NCI-H69 (cell line): Measurements from ENCODE around the gene RGS9.
A peak's percentile ranks its signal among the peaks of the same experiment; 100 is the strongest.
"Not testable (repeated sequence)": the region's sequence is repeated elsewhere in the genome, so short reads cannot be mapped to it uniquely, and the experiment has no call there.

Experiments used
- DNase-seq: peaks from one replicate; lab custom pipeline; 2025; lab: John Stamatoyannopoulos, UW

RGS9 gene

DNA sequence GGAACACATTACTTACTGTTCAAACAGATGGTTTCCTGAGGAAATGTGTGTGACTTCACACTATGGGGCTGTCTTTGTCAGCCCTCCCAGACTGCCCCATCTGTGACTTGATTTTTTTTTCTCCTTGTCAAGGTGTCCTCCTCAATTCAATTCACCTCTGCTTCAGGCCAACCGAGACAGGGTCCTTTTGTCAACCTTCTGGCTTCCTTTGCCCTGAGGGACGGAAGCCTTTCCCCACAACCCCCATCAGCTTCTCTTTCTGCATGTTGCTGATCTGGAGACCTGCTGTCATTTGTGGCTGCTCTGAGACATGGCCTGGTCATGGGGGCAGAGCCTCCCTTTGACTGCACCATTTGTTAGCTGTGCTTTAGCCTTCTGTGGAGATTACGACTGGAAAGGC lies 21.3 kb upstream of the RGS9 start:
- DNase-seq = no peak

DNA sequence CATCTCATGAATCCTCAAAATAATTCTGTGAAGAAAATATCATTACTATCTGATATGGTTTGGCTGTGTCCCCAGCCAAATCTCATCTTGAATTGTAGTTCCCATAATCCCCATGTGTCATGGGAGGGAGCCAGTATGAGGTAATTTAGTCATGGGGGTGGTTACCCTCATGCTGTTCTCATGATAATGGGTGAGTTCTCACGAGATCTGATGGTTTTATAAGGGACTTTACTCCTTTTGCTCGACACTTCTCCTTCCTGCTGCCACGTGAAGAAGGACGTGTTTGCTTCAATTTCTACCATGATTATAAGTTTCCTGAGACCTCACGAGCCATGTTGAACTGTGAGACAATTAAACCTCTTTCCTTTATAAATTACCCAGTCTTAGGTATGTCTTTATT lies 20.7 kb upstream of the RGS9 start:
- not testable (repeated sequence) for DNase-seq

DNA sequence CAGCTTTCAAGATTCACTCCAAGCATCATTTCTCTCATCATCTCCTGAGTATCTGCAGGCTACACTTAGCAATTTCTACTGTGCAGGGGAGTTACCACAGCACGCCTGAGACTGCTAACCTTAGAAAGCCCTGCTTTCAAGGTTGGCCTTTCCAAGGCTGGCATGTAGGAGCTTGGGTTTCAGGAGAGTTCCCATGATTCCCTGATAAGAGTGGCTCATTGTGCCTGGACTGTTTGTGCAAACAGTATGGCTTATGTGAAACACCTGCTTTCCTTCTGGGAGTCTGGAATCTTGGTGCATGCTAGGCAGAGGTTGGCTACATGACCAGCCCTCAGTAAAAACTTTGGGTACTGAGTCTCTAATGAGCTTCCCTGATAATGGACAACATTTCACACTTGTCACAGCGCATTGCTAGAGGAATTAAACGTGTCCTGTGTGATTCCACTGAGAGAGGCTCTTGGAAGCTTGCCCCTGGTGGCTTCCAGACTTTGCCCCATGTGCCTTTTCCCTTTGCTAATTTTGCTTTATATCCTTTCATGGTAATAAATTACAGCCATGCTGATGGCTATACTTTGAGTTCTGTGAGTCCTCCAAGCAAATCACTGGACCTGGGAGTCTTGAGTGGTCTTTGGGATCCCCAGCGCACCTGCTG lies 19.7 kb upstream of the RGS9 start:
- DNase-seq = no peak

DNA sequence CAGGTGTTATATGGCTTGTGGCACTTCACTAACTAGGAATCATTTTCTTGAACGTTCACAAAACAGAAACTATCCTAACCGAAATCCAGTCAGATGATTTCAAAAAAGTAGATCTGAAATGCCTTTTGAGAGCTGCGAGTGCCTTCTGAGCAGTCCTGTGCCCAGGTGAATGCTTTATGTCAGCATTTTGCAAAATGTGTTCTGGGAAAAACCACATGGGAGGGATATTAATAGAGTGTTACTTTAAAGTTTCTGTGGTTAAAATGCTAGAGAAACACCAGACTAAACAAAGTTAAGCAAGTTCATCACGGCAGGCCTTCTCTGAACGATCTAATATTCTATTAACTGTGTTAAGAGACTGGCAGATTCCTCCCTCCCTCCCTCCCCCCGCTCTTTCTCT lies 15.8 kb upstream of the RGS9 start:
- DNase-seq = no peak

DNA sequence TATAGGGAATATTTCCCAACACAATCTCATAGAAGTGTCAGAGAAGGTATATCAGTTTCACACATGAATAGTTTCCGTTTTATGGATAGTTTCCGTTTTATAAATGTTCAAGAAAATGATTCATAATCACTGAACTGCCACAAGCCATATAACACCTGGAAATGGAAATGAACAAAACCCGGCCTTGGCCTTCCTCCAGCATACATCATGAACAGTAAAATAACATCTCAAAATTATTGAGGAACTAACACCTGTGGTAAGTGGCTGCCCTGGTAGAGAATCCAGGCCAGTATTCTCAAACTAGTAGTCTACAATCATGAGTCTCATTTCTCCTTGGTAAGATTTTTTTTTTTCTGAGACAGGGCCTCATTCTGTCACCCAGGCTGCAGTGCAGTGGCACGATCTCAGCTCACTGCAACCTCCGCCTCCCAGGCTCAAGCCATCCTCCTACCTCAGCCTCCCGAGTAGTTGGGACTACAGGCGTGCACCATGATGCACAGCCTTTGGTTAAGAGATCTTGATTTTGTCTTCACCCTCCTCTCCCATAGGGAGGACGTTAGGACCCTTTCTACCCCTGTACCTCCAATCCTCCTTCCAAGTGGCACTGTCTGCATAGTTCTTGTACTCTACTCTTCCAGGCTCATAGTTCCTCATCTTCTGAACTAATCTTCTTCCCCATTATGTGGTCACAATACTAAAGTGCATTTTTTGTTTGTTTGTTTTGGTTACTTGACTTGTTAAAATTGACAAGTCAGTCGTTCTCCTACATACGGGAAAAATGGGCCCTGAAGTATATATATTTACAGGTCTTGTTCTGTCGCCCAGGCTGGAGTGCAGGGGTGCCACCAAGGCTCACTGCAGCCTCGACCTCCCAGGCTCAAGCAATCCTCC lies 15.0 kb upstream of the RGS9 start:
- DNase-seq = no peak

DNA sequence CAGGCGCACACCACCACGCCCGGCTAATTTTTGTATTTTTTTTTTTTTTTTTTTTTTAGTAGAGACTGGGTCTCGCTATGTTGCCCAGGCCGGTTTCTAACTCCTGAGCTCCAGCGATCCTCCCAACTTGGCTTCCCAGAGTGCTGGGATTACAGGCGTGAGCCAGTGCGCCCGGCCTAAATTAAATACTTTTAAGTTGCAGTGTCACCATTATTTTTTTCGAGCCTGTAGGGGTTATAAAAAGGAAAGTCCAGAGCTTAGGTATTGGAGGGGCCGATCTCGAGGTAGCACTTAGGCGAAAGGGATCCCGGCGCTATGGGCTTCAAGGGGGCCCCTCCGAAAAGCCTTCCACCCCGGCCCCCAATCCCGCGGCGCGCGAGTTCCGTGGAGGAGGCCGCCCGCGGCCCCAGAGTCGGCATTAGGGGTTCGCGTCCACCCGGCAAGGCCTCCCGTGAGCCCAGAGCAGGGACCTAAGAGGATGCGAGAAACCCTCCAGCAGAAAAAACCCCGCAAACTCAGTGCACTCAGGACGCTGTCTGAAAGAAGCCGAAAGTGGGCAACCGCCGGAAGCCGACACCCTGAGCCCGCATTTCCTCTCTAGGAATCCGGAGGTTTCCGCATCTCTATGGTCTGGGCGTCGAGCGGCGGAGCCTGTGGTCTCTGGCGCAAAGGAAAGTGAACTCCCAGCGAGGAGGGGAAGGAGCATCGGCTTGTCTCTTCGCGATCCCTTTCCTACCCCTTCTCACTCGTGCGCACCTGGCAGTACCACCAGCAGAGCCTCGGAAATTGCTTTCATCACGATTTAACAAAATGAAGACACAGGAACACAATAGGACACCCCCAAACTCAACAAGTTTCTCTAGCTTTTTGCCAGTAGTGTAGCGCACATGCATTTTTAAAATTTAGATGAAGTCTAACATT lies 14.1 kb upstream of the RGS9 start:
- DNase-seq = peak; percentile 95

DNA sequence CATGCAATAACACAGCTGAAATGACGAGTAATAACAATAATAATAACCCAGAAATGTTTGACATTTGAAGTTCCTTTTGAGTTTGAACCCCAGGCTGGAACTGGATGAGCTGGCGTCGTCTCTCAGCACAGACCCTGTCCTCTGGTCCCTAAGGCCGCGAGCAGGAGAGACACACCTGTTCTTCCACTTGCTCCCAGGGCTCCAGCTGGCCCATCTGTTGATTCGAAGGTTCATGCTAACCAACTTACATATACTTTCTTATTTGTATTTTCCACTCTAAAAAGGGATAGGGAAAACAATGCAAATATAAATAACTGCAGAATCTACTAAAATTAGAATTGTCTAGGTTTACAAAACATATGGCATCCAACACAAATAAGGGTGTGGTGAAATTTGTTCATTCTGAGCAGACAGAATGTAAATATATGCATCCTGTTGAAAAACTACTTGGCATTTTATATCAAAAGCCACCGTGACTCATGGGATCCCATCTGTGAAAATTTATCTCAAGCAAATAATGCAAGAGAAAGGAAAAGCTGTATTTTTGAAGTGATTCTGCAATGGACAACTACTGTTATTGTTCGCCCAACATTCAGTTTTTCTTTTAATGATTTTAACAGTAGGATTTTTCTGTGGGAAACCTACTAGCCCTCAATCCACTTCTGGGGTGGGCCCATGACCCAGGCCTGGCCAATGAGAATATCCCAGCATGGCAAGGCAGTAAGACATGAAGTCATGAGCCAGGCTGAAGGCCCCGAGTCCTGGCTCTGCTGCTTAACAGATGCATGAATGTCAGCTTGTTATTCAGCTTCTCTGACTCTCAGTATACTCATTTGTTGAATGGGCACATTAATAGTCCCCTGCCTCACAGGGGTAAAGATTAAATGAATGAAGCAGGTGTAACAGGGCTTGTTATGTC lies 13.2 kb upstream of the RGS9 start:
- DNase-seq = peak; percentile 14

DNA sequence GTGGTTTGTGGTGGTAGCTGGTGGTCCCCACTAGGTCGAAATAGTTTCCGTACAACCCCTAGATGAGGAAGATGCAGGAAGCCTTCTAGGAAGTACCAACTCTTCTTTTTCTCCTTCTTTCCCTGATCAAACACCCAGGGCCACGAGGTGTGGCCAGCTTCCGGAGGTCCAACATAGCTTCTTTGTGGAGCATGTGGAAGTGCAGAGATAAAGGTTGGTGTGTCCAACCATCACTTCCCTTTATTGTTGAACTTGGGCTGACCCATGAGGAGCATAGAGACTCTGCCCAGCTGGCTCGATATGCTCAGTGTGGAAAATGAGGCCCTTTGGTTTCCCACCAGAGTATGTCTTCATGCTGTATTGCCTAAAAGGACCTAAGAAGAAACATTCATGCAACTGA lies 6.3 kb upstream of the RGS9 start:
- DNase-seq = no peak

DNA sequence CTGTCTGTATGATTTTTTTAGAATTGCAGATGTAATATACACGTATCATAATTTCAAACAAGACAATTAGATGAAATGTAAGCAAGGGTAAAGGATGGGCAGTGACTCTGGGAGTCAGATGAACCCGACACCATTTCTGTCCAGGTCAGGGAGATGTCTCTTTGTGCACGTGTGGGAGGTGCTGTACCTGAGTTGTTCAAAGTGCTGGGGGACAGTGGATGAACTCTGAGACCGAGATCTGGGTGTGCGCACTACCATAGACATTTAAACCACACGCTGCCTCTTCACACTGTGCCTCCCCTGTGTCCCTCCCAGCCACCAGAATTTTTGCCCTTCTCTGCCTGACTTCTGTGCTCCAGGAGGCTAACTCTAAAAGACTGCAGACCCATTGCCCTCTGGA lies 5.9 kb upstream of the RGS9 start:
- no peak for DNase-seq

DNA sequence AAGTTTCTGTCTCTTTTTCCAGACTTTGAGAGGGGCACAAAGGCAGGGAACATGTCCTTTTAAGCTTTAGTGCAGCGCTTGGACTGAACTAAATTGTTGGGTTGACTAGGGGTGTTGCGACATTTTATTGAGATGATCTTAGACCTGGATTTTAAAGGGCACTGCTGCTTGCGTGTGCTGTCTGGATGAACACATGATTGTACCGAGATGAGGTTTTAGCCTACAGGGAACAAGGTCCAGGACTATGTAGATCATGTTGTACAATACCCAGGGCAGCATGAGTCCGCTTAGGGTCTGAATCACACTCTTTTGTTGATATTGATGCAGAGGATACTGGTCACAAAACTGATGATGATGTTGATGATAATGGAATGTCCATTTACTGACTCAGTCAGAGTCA lies 5.2 kb upstream of the RGS9 start:
- no peak for DNase-seq

DNA sequence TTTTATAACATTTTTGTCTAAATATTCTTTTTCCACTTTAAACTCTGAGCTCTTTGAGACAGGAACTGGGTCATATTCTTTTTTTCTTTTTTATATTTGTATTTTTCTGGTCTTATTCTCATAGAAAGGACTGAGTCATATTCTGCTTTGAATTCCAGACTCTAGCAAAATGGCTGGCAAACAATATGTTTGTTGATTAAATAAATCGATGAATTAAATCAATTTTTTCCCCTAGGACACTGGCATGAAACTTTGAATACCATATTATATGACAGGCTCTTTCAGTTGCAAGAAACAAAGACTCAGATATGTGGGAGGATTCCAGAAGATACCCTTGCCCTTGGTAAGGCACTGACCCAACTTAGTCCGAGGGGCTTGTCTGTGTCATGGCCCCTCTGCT lies 3.1 kb upstream of the RGS9 start:
- no peak for DNase-seq

DNA sequence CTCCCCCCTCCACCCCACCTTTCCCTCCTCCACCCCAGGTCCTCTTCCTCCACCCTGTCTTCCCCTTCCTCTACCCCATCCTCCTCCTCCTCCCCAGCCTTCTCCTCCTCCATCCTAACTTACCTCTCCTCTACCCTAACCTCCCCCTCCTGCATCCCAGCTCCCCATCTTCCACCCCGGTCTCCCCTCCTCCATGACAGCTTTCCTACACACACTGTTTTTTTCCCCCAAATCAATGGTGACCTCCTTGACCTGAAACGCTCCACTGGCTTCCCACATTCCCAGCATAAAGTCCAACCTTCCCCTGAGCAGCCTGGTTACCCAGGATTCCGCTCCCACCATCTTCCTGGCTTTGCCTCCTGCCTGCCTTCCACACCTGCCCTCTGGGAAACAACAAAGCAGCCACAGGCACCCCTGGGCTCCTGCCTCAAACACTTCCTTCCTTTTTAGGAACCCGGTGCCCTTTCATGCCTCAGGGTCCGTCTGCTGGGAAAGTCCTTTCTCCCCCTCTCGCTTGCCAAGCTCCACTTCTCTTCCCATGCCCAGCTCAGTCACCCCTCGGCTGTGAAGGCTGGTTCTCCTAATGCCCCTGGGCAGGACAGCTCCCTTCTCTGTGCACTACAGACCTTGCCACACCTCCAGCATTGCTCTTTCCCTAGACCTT lies 2.1 kb downstream of the RGS9 start:
- DNase-seq = peak; percentile 18

DNA sequence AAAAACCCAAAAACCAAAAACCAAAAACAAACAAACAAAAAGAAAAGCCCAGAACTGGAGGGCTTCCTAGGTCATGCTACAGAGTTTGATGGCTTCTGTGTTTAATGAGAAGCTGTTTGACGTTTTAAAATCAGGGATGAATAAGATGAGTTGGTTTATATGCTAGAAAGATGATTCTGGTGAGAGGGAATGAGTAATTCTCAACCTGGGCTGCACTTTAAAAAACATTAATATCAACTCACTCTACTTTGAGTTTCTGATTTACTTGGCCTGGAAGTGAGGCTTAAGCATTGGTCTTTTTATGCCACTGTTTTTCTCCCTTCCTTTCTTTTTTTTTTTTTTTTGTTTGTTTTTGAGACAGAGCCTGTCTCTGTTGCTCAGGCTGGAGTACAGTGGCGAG lies 5.1 kb downstream of the RGS9 start:
- DNase-seq = no peak

DNA sequence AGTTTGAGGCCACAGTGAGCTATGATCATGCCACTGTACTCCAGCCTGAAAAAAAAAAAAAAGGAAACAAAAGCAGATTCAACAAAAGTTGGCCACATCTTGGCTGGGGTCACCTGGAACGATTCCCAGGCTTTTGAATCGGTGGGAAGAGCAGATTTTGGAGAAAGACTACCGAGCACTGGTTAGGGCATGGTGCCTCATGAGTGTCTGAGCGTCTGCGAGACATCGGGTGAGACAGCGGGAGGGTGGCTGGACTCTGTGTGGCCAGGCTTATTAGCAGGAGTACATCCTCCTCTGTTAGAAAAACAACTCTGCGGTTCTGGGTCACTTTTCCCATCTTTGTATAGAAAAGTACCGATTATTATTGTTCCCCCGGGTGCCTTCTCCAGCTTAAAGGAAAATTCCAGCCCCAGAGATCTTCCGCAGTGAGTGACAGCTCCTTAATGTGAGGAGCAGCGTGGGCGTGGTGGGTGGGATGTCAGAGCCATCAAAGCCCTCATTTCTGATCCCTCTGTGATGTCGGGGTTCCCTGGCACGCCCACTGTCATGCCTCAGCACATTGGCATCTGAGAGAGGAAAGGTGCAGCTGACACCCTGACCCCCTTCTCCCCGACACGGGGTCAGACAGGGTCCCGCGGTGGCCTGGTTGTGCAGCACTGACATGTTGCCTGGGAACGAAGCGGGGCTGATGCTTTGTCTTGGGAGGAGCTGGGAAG lies 6.9 kb downstream of the RGS9 start:
- no peak for DNase-seq

DNA sequence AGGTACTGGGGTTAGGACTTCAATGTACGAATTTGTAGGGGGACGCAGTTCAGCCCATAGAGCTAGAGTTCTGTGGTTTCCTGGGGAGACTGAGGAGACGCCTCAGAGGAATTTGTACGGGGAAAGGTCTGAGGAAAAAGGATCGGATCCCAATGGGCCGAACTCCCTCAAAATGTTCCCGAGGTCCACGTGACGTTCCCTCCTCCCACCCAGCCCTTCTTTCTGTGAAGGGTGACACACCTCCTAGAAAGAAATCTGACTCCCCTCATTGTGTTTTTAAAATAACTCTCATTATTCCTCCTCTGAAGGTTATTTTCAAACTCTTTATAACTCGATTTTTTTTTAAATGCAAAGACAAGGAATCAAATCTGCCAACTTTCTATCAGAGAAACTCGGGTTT lies 8.6 kb downstream of the RGS9 start:
- no peak for DNase-seq

DNA sequence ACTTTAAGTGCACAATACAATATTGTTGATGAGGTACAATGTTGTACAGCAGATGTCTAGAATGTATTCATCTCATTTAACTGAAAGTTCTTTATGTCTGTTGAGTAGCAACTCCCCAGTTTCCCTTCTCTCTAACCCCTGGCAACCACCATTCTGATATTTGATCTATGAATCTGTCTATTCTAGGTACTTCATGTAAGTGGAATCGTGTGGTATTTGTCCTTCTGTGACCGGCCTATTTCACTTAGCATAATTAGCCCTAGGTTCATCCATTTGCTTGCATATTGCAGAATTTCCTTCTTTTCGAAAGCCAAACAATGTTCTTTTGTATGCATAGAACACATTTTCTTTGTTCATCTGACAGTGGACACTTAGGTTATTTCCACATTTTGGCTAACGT lies 10.8 kb downstream of the RGS9 start:
- no peak for DNase-seq

DNA sequence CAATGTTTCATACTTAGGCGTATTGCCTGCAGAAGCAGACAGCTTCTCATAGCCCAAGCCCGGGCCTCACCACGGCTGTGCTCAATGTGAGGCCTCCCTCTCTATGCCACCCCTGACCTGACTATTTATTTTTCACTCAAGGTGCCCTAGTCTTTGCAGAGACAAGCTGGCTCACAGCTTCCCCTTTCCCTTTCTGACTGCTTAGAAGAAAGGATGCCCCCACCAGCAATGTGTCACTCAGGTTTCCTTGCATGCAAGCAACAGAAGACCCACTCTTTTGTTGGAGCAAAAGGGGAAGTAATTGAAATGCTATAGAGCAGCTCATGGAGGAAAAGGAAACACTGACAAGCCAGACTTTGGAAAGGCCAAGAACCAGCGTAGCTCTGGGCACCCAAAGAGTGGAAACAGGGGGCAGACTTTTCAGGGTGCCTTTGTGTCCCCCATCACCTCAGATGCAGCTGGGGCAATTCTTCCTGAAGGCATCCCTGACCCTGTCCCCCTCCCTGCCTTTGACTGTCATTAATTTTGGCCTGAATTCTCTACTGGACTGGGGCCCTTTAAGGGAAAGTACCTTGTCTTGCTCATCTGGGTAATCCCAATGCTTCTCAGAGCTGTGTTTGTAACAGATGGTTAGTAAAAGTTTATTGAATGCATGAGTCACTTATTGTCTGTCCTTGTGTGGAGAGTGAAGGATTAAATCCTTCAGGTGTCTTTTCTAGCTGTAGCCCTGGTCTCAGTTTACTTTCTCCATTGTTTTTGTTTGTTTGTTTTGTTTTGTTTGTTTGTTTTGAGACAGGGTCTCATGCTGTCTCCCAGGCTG lies 17.8 kb downstream of the RGS9 start:
- no peak for DNase-seq

DNA sequence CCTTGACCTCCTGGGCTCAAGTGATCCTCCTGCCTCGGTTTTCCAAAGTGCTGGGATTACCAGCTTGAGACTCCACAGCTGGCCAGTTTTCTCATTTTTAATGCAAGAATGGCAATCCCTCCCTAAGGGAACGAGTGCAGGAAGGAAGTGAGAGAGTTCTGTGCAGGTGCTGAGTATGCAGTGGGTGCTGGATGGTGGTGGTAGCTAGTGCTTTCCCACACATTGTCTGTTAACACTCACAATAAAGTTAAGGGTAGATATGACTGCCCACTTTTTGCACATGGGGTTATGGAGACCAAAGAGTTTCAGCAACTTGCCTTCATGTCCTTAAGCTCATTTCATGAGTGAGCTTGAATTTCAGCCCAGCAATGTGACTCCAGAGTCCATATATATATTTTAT lies 18.5 kb downstream of the RGS9 start:
- no peak for DNase-seq

DNA sequence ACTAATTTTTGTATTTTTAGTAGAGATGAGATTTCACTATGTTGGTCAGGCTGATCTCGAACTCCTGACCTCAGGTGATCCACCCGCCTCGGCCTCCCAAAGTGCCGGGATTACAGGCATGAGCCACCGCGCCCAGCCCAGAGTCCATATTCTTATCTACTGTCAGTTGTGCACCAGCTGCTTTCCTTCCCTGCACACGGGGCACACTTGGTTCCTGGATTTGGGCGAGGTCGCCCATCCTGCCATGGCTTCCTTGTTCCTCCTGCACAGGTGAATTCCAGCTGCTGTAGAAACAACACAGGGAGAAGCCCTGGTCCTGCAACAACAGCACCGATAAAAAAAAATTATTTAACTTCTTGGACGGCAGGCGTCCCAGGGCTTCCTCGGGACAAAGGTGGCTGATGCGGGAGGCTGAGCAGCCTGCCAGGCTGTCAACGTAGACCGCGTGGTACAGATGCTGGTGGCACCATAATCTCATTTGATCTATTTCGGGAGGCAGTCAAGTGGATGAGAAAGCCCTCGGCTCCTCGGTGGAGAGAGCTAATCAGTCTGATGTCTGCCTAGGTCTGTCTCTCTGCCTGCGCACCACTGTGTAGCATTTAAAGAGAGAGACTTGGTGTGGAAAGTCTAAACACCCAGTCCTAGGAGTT lies 19.1 kb downstream of the RGS9 start:
- no peak for DNase-seq
